ENCODE measurements around the gene GPANK1. TPM values are rescaled to one million over a fixed set of nuclear protein-coding genes. Genes with fewer than 3 reads are reported as not detected.

The GPANK1 gene
- total and polyA plus RNA-seq, 2 donors (not counting 1 experiment from before 2014, with no cell fraction given): 13.1 to 15.0 TPM

GRCh38 chr6:31680226-31681134, 15.7 kb upstream of the GPANK1 start, which contains the start of gene LY6G5C:
Gene LY6G5C, minus strand, starts transcription at chr6:31681067. Its CDS starts 694 bp downstream, at chr6:31680373.
- Histone ChIP-seq H4K20me1 (ENCODE audit: control insufficient read depth, extremely low read depth, insufficient read depth, low read length) (no peaks in the 10 kb centered on the region), H3K9me3 (ENCODE audit: control insufficient read depth, insufficient read depth, low read depth, low read length) (no peaks in the 10 kb centered on the region), H3K36me3 (ENCODE audit: control insufficient read depth, insufficient read depth, low read length) (peaks cover under 1% of the 10 kb centered on the region), H3K4me1 (ENCODE audit: control insufficient read depth, extremely low read depth, insufficient read depth, low read length) (peaks cover 12% of the 10 kb centered on the region), H2AFZ (ENCODE audit: low read length) (peak within 1 kb of the TSS; percentile 78), H3K27me3 (ENCODE audit: control insufficient read depth, insufficient read depth, low read length) (no peaks in the 10 kb centered on the region), H3K4me3 (replicated peaks in 1 of 4; ENCODE audit: control extremely low read depth in 1 of 4, insufficient read depth in 1 of 4, low read depth in 3 of 4, low read length in 4 of 4) (peak within 1 kb of the TSS; percentile 43 to 58 (median 57)), H3K4me2 (ENCODE audit: extremely low read depth, insufficient read depth, low read length) (peak within 1 kb of the TSS; percentile 97), H3K9ac (ENCODE audit: insufficient read depth, low read length) (peak within 1 kb of the TSS; percentile 71), H3K27ac (ENCODE audit: insufficient read depth, low read length) (peak within 1 kb of the TSS; percentile 80), H3K79me2 (ENCODE audit: control insufficient read depth, insufficient read depth, low read length) (no peaks in the 10 kb centered on the region)
- TF ChIP-seq EZH2 (IDR thresholded peaks at IDR 0.05; ENCODE audit: low read length, missing control alignments): no peak
- TF ChIP-seq CTCF (conservative IDR thresholded peaks at IDR 0.05 in 1 of 2, IDR thresholded peaks at IDR 0.05 in 1 of 2; ENCODE audit: low read depth in 1 of 2, low read length in 2 of 2): peak; percentile 61 to 76
- DNase-seq (ENCODE audit: low read depth in 2 of 2): peak; percentile 85 to 96

- no peaks in the 10 kb centered on the region for H3K27me3 ChIP-seq (ENCODE audit: control insufficient read depth, insufficient read depth, low read length)
- no peak overlapping the region for H3K9ac ChIP-seq (ENCODE audit: insufficient read depth, low read length)
- H3K36me3 ChIP-seq (ENCODE audit: control insufficient read depth, insufficient read depth, low read length): peaks cover 2% of the 10 kb centered on the region
- no peaks in the 10 kb centered on the region for H3K79me2 ChIP-seq (ENCODE audit: control insufficient read depth, insufficient read depth, low read length)
- H4K20me1 ChIP-seq (ENCODE audit: control insufficient read depth, extremely low read depth, insufficient read depth, low read length): no peaks in the 10 kb centered on the region
- no peak overlapping the region for H3K4me2 ChIP-seq (ENCODE audit: extremely low read depth, insufficient read depth, low read length)
- H3K4me3 ChIP-seq (replicated peaks in 1 of 4; ENCODE audit: control extremely low read depth in 1 of 4, insufficient read depth in 1 of 4, low read depth in 3 of 4, low read length in 4 of 4): no peak overlapping the region
- TF ChIP-seq EZH2 (IDR thresholded peaks at IDR 0.05; ENCODE audit: low read length, missing control alignments) (no peak), CTCF (conservative IDR thresholded peaks at IDR 0.05 in 1 of 2, IDR thresholded peaks at IDR 0.05 in 1 of 2; ENCODE audit: low read depth in 1 of 2, low read length in 2 of 2) (no peak)
- H3K4me1 ChIP-seq (ENCODE audit: control insufficient read depth, extremely low read depth, insufficient read depth, low read length): peaks cover 9% of the 10 kb centered on the region
- DNase-seq (ENCODE audit: low read depth in 2 of 2): no peak
- H2AFZ ChIP-seq (ENCODE audit: low read length): no peak overlapping the region
- no peaks in the 10 kb centered on the region for H3K9me3 ChIP-seq (ENCODE audit: control insufficient read depth, insufficient read depth, low read depth, low read length)
- H3K27ac ChIP-seq (ENCODE audit: insufficient read depth, low read length): no peak overlapping the region
These were observed 13.2 kb upstream of the GPANK1 start for GRCh38 chr6:31677955-31678354.

- Histone ChIP-seq H3K4me2 (ENCODE audit: extremely low read depth, insufficient read depth, low read length) (no peak overlapping the region), H3K36me3 (ENCODE audit: control insufficient read depth, insufficient read depth, low read length) (peaks cover 7% of the 10 kb centered on the region), H3K4me3 (replicated peaks in 1 of 4; ENCODE audit: control extremely low read depth in 1 of 4, insufficient read depth in 1 of 4, low read depth in 3 of 4, low read length in 4 of 4) (no peak overlapping the region), H3K9me3 (ENCODE audit: control insufficient read depth, insufficient read depth, low read depth, low read length) (no peaks in the 10 kb centered on the region), H4K20me1 (ENCODE audit: control insufficient read depth, extremely low read depth, insufficient read depth, low read length) (no peaks in the 10 kb centered on the region), H3K9ac (ENCODE audit: insufficient read depth, low read length) (no peak overlapping the region), H3K27ac (ENCODE audit: insufficient read depth, low read length) (no peak overlapping the region), H3K79me2 (ENCODE audit: control insufficient read depth, insufficient read depth, low read length) (no peaks in the 10 kb centered on the region), H3K27me3 (ENCODE audit: control insufficient read depth, insufficient read depth, low read length) (no peaks in the 10 kb centered on the region), H3K4me1 (ENCODE audit: control insufficient read depth, extremely low read depth, insufficient read depth, low read length) (peaks cover 9% of the 10 kb centered on the region), H2AFZ (ENCODE audit: low read length) (no peak overlapping the region)
- no peak for TF ChIP-seq EZH2 (IDR thresholded peaks at IDR 0.05; ENCODE audit: low read length, missing control alignments)
- TF ChIP-seq CTCF (conservative IDR thresholded peaks at IDR 0.05 in 1 of 2, IDR thresholded peaks at IDR 0.05 in 1 of 2; ENCODE audit: low read depth in 1 of 2, low read length in 2 of 2): no peak
- DNase-seq (ENCODE audit: low read depth in 2 of 2): no peak
These were observed 12.1 kb upstream of the GPANK1 start for GRCh38 chr6:31676904-31677303.
